CD4-positive, alpha-beta T cell (primary cell): Measurements from ENCODE around the gene CLPX. TPM values are rescaled to one million over a fixed set of nuclear protein-coding genes. Genes with fewer than 3 reads are reported as not detected.

Source experiments
- ATAC-seq: fragments of 200-7000 bp; cut with Tn5 transposase; one replicate; pipeline ENCODE4 v1.10.0; 2022; ENCODE audit warnings: mild to moderate bottlenecking; ENCODE audit not compliant: poor library complexity
- CTCF ChIA-PET: fragments of 350-600 bp; sonication (Branson Sonifier 250); formaldehyde crosslinking; loops from one replicate; lab custom pipeline; 2021; ENCODE audit warnings: antibody characterized with exemption, inconsistent platforms; lab: Charles Lee
- POLR2A ChIA-PET: fragments of 350-600 bp; sonication (Branson Sonifier 250); formaldehyde crosslinking; loops from one replicate; lab custom pipeline; 2021; ENCODE audit warnings: antibody characterized with exemption, inconsistent platforms; lab: Charles Lee
- DNase-seq, 14 experiments: peaks; one replicate each; pipeline ENCODE4 v3.0.0-alpha.2; 2013 to 2020; ENCODE audit warnings: mixed read lengths in 2 of 14
- H3K27ac ChIP-seq, 2 donors: one replicate each; pipeline versions ENCODE4 v1.5.1 to v1.7.0; 2013; ENCODE audit warnings: low read length in 2 of 2, low read depth in 1 of 2, mild to moderate bottlenecking in 1 of 2
- H3K27me3 ChIP-seq, 2 experiments: 1 replicate in 1 of 2; 2 replicates in 1 of 2; pipeline versions ENCODE4 v1.6.1 to v1.7.0; 2013; ENCODE audit warnings: low read length in 2 of 2, control low read depth in 1 of 2, mild to moderate bottlenecking in 1 of 2, moderate library complexity in 1 of 2; ENCODE audit not compliant: insufficient read depth in 2 of 2, control insufficient read depth in 1 of 2
- H3K36me3 ChIP-seq: one replicate; pipeline ENCODE4 v1.6.1; 2013; ENCODE audit warnings: low read length, control low read depth; ENCODE audit not compliant: insufficient read depth
- H3K4me1 ChIP-seq: one replicate; pipeline ENCODE4 v1.6.1; 2013; ENCODE audit warnings: low read length, control low read depth; ENCODE audit not compliant: insufficient read depth
- H3K4me3 ChIP-seq: one replicate; pipeline ENCODE4 v1.5.1; 2013; ENCODE audit warnings: mild to moderate bottlenecking, low read length, moderate library complexity
- H3K9me3 ChIP-seq, 2 experiments: 1 replicate in 1 of 2; 2 replicates in 1 of 2; pipeline versions ENCODE4 v1.6.1 to v1.7.0; 2013; ENCODE audit warnings: low read length in 2 of 2, mild to moderate bottlenecking in 2 of 2, control low read depth in 1 of 2, moderate library complexity in 1 of 2; ENCODE audit not compliant: control insufficient read depth in 1 of 2, insufficient read depth in 1 of 2
- H3K27ac Mint-ChIP-seq: one replicate; pipeline ENCODE4 v1.8.0; 2020; ENCODE audit warnings: mixed read lengths
- H3K27me3 Mint-ChIP-seq: one replicate; pipeline ENCODE4 v1.8.0; 2021; ENCODE audit warnings: mixed read lengths
- H3K36me3 Mint-ChIP-seq: one replicate; pipeline ENCODE4 v1.8.0; 2021; ENCODE audit warnings: low read depth, mixed read lengths
- H3K4me1 Mint-ChIP-seq: one replicate; pipeline ENCODE4 v1.8.0; 2021; ENCODE audit warnings: low read depth, mixed read lengths
- H3K4me3 Mint-ChIP-seq: one replicate; pipeline ENCODE4 v1.8.0; 2020; ENCODE audit warnings: mild to moderate bottlenecking, mixed read lengths
- H3K9me3 Mint-ChIP-seq: one replicate; pipeline ENCODE4 v1.8.0; 2020; ENCODE audit warnings: mixed read lengths
- CTCF ChIP-seq: fragments of 200-600 bp; IDR thresholded peaks from one replicate; pipeline ENCODE4 v1.8.0; 2022; ENCODE audit warnings: antibody characterized with exemption, mild to moderate bottlenecking
- intact Hi-C, 2 experiments: fragments of 100-400 bp; cut with DNase I in 1 of 2; cut with micrococcal nuclease in 1 of 2; formaldehyde crosslinking; loops; one replicate each; pipeline versions ENCODE4 v1.15.1 to v1.9.0; 2023 to 2025; cut with DNase I, micrococcal nuclease
- total RNA-seq, 174 experiments: library from RNA in 2 of 174; stranded (reverse) in 2 of 174; gene quantifications; one replicate each; pipeline ENCODE4 v1.2.3 and lab custom pipeline; 2021 to 2026

Gene CLPX
- total RNA-seq, 2 experiments from 2014 or later, result 29.1 to 36.3 TPM

GRCh38 chr15:65134538-65134937, 50.6 kb downstream of the CLPX start:
- no peak for ATAC-seq
- Mint-ChIP-seq H3K27ac (peak overlapping the region; percentile 92), H3K4me3 (peak overlapping the region; percentile 73), H3K4me1 (peaks cover 25% of the 10 kb centered on the region), H3K9me3 (peaks cover 4% of the 10 kb centered on the region), H3K27me3 (no peaks in the 10 kb centered on the region), H3K36me3 (peaks cover 23% of the 10 kb centered on the region)
- TF ChIP-seq CTCF, result no peak
- peak in 1 of 14 experiments; percentile 11 for DNase-seq
- Histone ChIP-seq H3K9me3 (peaks cover 0 to 6% of the 10 kb centered on the region in 2 experiments), H3K4me3 (no peak overlapping the region), H3K27me3 (no peaks in the 10 kb centered on the region), H3K4me1 (peaks cover 26% of the 10 kb centered on the region), H3K27ac (peak overlapping the region in 1 of 2 donors; percentile 73), H3K36me3 (peaks cover 7% of the 10 kb centered on the region)
- ChIA-PET POLR2A (interaction anchor here (0.7 to 1.7 kb wide), 5 partner anchors 24 to 657 kb away, joined by 3 to 18 read pairs (median 3); partner anchors contain the start of gene CLPX), CTCF (interaction anchor here (1.3 kb wide), 1 partner anchor 152 kb away, joined by 3 read pairs; no protein-coding TSS in a partner anchor)
- intact Hi-C loops, result loop anchor here in 1 of 2 experiments (2.0 to 5.0 kb wide), 3 partner anchors 50 to 153 kb away; partner anchors contain the start of genes CLPX, PARP16 and SPG21

- Mint-ChIP-seq H3K27ac (peak within 1 kb of the TSS; percentile 92), H3K4me1 (peaks cover 32% of the 10 kb centered on the region), H3K36me3 (peaks cover 32% of the 10 kb centered on the region), H3K9me3 (peaks cover 4% of the 10 kb centered on the region), H3K27me3 (no peaks in the 10 kb centered on the region), H3K4me3 (peak within 1 kb of the TSS; percentile 95)
- Histone ChIP-seq H3K27ac (peak within 1 kb of the TSS; percentile 73 to 87), H3K4me3 (peak within 1 kb of the TSS; percentile 66), H3K27me3 (no peaks in the 10 kb centered on the region), H3K4me1 (peaks cover 26% of the 10 kb centered on the region), H3K9me3 (peaks cover 0 to 6% of the 10 kb centered on the region in 2 experiments), H3K36me3 (peaks cover 16% of the 10 kb centered on the region)
- ChIA-PET CTCF (interaction anchor here (0.5 to 1.3 kb wide), 4 partner anchors 53 to 252 kb away, joined by 3 read pairs; no protein-coding TSS in a partner anchor), POLR2A (interaction anchor here (0.6 to 1.7 kb wide), 10 partner anchors 16 to 1040 kb away, joined by 3 to 18 read pairs (median 3); partner anchors contain the start of genes CIAO2A, CLPX, RNU5B-1 and TRIP4)
- DNase-seq (peak; percentile 68 to 95 (median 78)), ATAC-seq (peak; percentile 95)
- intact Hi-C loops, result loop anchor here (2.0 to 5.0 kb wide), 5 partner anchors 51 to 971 kb away; partner anchors contain the start of genes CLPX (in 2 of the 2), PARP16 (in 1 of the 2), PPIB (in 1 of the 2) and RNU5A-1 (in 1 of the 2)
- TF ChIP-seq CTCF, result no peak
Measured at GRCh38 chr15:65133548-65134200, 51.5 kb downstream of the CLPX start, which contains the start of gene PDCD7. Gene PDCD7 (minus strand): TSS chr15:65133808. CDS start chr15:65133781, 27 bp downstream.

- ChIA-PET CTCF (interaction anchor here (0.5 to 1.3 kb wide), 2 partner anchors 54 to 153 kb away, joined by 3 read pairs; no protein-coding TSS in a partner anchor), POLR2A (interaction anchor here (0.7 to 1.7 kb wide), 5 partner anchors 15 to 1039 kb away, joined by 3 to 18 read pairs (median 3); partner anchors contain the start of genes CIAO2A, CLPX and RNU5B-1)
- Histone ChIP-seq H3K4me1 (peaks cover 26% of the 10 kb centered on the region), H3K9me3 (peaks cover 0 to 6% of the 10 kb centered on the region in 2 experiments), H3K27me3 (no peaks in the 10 kb centered on the region), H3K36me3 (peaks cover 22% of the 10 kb centered on the region), H3K4me3 (peak overlapping the region; percentile 66), H3K27ac (peak overlapping the region in 1 of 2 donors; percentile 87)
- H3K9me3 Mint-ChIP-seq, result peaks cover 4% of the 10 kb centered on the region
- H3K4me1 Mint-ChIP-seq, result peaks cover 37% of the 10 kb centered on the region
- H3K27me3 Mint-ChIP-seq, result no peaks in the 10 kb centered on the region
- intact Hi-C loops, result loop anchor here (2.0 to 5.0 kb wide), 5 partner anchors 52 to 970 kb away; partner anchors contain the start of genes CLPX (in 1 of the 2), PARP16 (in 1 of the 2), PPIB (in 1 of the 2) and RNU5A-1 (in 1 of the 2)
- H3K36me3 Mint-ChIP-seq, result peaks cover 38% of the 10 kb centered on the region
- no peak for TF ChIP-seq CTCF
- ATAC-seq (peak; percentile 18), DNase-seq (peak in 10 of 14 experiments; percentile 1 to 48 (median 12))
- peak overlapping the region; percentile 95 for H3K4me3 Mint-ChIP-seq
- peak overlapping the region; percentile 92 for H3K27ac Mint-ChIP-seq
Measured at GRCh38 chr15:65132878-65133547, 52.1 kb downstream of the CLPX start.
